WI38 (cell line): Measurements from ENCODE around the gene PCDHGB2.
"Not testable (repeated sequence)": the region's sequence is repeated elsewhere in the genome, so short reads cannot be mapped to it uniquely, and the experiment has no call there.

Experiments
- H3K4me3 ChIP-seq: 2 replicates; pipeline ENCODE4 v1.5.1; 2011; ENCODE audit warnings: low read depth, mild to moderate bottlenecking, control low read depth, low read length
- CTCF ChIP-seq: IDR thresholded peaks from 2 replicates; pipeline ENCODE4 v1.5.1; 2012; ENCODE audit warnings: low read depth, mild to moderate bottlenecking, control low read depth, low read length

PCDHGB2 gene

GRCh38 chr5:141359790-141360426 lies at the start of gene PCDHGB2:
Gene PCDHGB2, plus strand, starts transcription at chr5:141359994. Its CDS starts 142 bp downstream, at chr5:141360136.
- no peak within 1 kb of the TSS for H3K4me3 ChIP-seq
- peak; percentile 33; the same call in 1 of the 2 replicates for TF ChIP-seq CTCF

- TF ChIP-seq CTCF = no peak
- no peak overlapping the region for H3K4me3 ChIP-seq
Observed at GRCh38 chr5:141313711-141314110, 46.1 kb upstream of the PCDHGB2 start.

GRCh38 chr5:141316963-141317362 lies 42.8 kb upstream of the PCDHGB2 start:
- not testable (repeated sequence) for H3K4me3 ChIP-seq

GRCh38 chr5:141319202-141319601 lies 40.6 kb upstream of the PCDHGB2 start:
- peak overlapping the region; percentile 90; the same call in 1 of the 2 replicates for H3K4me3 ChIP-seq
- no peak for TF ChIP-seq CTCF

GRCh38 chr5:141319699-141320098 lies 40.1 kb upstream of the PCDHGB2 start:
- no peak for TF ChIP-seq CTCF
- peak overlapping the region; percentile 90 for H3K4me3 ChIP-seq

GRCh38 chr5:141320225-141321169 lies 39.3 kb upstream of the PCDHGB2 start, which contains the start of gene TAF7:
Gene TAF7, minus strand, starts transcription at chr5:141320784. Its CDS starts 740 bp downstream, at chr5:141320044.
- H3K4me3 ChIP-seq = peak within 1 kb of the TSS; percentile 90
- peak; percentile 81 for TF ChIP-seq CTCF

- TF ChIP-seq CTCF = no peak
- no peak overlapping the region for H3K4me3 ChIP-seq
Observed at GRCh38 chr5:141322261-141322660, 37.5 kb upstream of the PCDHGB2 start.
